Thyroid gland (tissue), 4 donors: ENCODE measurements around the gene GPR150. TPM values are rescaled to one million over a fixed set of nuclear protein-coding genes. Genes with fewer than 3 reads are reported as not detected.

ENCODE experiments used
- DNase-seq, 2 donors: peaks; one replicate each; pipeline ENCODE4 v3.0.0-alpha.2; 2019
- H3K27ac ChIP-seq, 3 donors: fragments of 200-600 bp; sonication (generic); 1 replicate in 2 of 3; 2 replicates in 1 of 3; pipeline ENCODE4 v1.5.1; 2016 to 2019; ENCODE audit warnings: mild to moderate bottlenecking in 1 of 3, moderate library complexity in 1 of 3
- H3K27me3 ChIP-seq: fragments of 200-600 bp; sonication (generic); one replicate; pipeline ENCODE4 v1.5.1; 2019
- H3K36me3 ChIP-seq, 2 donors: fragments of 200-600 bp; sonication (generic); one replicate each; pipeline ENCODE4 v1.5.1; 2016 to 2019
- H3K4me1 ChIP-seq, 2 donors: fragments of 200-600 bp; sonication (generic); one replicate each; pipeline ENCODE4 v1.5.1; 2017 to 2019
- H3K4me3 ChIP-seq, 3 donors: fragments of 200-600 bp; sonication (generic); replicated peaks in 1 of 3; 1 replicate in 2 of 3; 2 replicates in 1 of 3; pipeline ENCODE4 v1.5.1; 2016; ENCODE audit warnings: mild to moderate bottlenecking in 1 of 3
- H3K9me3 ChIP-seq: fragments of 200-600 bp; sonication (generic); one replicate; pipeline ENCODE4 v1.5.1; 2017
- POLR2A ChIP-seq, 2 donors: fragments of 450-650 bp; IDR thresholded peaks; one replicate each; pipeline ENCODE4 v1.6.1; 2017; ENCODE audit warnings: antibody characterized with exemption in 2 of 2, mild to moderate bottlenecking in 2 of 2, moderate library complexity in 1 of 2
- WGBS, 2 donors: methylation state at CpG; one replicate each; pipeline ENCODE4 v1.1.5; 2017; 5-methylcytosine and 5-hydroxymethylcytosine counted together
- intact Hi-C: fragments of 100-400 bp; cut with DNase I; formaldehyde crosslinking; loops from one replicate; pipeline ENCODE4 v1.15.1; 2023
- total RNA-seq, 4 donors: library from RNA; depleted of rRNA; stranded (reverse); fragments of >200 nt; gene quantifications; one replicate each; pipeline ENCODE4 v1.2.3, GENCODE V29; 2016
- TF ChIP-seq, protein P1 (sequence below), 6 experiments: fragments of 200-600 bp in 3 of 6; fragments of 450-650 bp in 3 of 6; sonication (generic) in 3 of 6; IDR thresholded peaks; one replicate each; pipeline ENCODE4 v1.5.1; 2016 to 2019; ENCODE audit warnings: antibody characterized with exemption in 6 of 6, mild to moderate bottlenecking in 2 of 6, inconsistent platforms in 1 of 6, moderate library complexity in 1 of 6

The GPR150 gene
- total RNA-seq: under 1 TPM in 1 of 4 donors, not detected in 3; 0.42 TPM

GRCh38 chr5:95620030-95620869, at the start of gene GPR150:
Gene GPR150, plus strand, starts transcription at chr5:95620087. Its CDS starts 189 bp downstream, at chr5:95620276.
- WGBS, 2 donors: 2 to 3% methylated on average over 15 to 26 of the region's 85 CpGs

GRCh38 chr5:95572016-95572415, 47.9 kb upstream of the GPR150 start:
- no peaks in the 10 kb centered on the region for H3K27me3 ChIP-seq
- DNase-seq: no peak
- TF ChIP-seq POLR2A (IDR thresholded peaks at IDR 0.05): no peak
- TF ChIP-seq, protein P1, sequence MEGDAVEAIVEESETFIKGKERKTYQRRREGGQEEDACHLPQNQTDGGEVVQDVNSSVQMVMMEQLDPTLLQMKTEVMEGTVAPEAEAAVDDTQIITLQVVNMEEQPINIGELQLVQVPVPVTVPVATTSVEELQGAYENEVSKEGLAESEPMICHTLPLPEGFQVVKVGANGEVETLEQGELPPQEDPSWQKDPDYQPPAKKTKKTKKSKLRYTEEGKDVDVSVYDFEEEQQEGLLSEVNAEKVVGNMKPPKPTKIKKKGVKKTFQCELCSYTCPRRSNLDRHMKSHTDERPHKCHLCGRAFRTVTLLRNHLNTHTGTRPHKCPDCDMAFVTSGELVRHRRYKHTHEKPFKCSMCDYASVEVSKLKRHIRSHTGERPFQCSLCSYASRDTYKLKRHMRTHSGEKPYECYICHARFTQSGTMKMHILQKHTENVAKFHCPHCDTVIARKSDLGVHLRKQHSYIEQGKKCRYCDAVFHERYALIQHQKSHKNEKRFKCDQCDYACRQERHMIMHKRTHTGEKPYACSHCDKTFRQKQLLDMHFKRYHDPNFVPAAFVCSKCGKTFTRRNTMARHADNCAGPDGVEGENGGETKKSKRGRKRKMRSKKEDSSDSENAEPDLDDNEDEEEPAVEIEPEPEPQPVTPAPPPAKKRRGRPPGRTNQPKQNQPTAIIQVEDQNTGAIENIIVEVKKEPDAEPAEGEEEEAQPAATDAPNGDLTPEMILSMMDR (IDR thresholded peaks at IDR 0.05): no peak
- H3K4me1 ChIP-seq: no peaks in the 10 kb centered on the region
- no peaks in the 10 kb centered on the region for H3K9me3 ChIP-seq
- intact Hi-C loops: no loop called here
- H3K4me3 ChIP-seq: no peak overlapping the region
- H3K27ac ChIP-seq: no peak overlapping the region
- WGBS, 2 donors: 96 to 98% methylated on average over 2 of the region's 2 CpGs
- H3K36me3 ChIP-seq: no peaks in the 10 kb centered on the region

More at GRCh38 chr5:95620030-95620869, at the start of gene GPR150:
- peak within 1 kb of the TSS in 2 of 3 donors; percentile 1 to 41 for H3K4me3 ChIP-seq
- peaks cover 9 to 20% of the 10 kb centered on the region in 2 donors for H3K4me1 ChIP-seq
- TF ChIP-seq, protein P1 (IDR thresholded peaks at IDR 0.05): no peak
- TF ChIP-seq POLR2A (IDR thresholded peaks at IDR 0.05): no peak
- no peak within 1 kb of the TSS for H3K27ac ChIP-seq
- DNase-seq: peak; percentile 28 to 45
- intact Hi-C loops: no loop called here
- no peaks in the 10 kb centered on the region for H3K9me3 ChIP-seq
- no peaks in the 10 kb centered on the region for H3K36me3 ChIP-seq
- no peaks in the 10 kb centered on the region for H3K27me3 ChIP-seq

DNA sequence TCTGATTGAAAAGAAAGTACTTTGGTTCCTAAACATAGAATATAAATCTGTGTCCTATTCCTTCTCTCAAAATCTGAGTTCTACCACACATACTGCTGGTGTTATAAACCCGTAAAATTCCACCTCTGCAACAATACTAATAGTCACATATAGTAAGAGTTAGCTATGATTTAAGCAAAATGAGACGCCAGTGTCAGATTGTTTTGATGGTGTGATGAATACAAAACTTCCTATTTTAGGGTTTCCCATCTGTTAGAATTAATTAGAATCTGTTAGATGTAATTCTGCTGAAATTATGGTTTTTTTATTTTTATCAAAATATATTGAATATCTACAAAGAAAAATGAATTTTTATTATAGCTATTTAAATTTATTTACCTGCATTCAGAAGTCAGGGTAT, 38.3 kb upstream of the GPR150 start:
- no peaks in the 10 kb centered on the region for H3K36me3 ChIP-seq
- DNase-seq: no peak
- TF ChIP-seq, protein P1 (IDR thresholded peaks at IDR 0.05): no peak
- 96 to 98% methylated on average over 2 of the region's 2 CpGs for WGBS, 2 donors
- H3K27ac ChIP-seq: no peak overlapping the region
- no peaks in the 10 kb centered on the region for H3K9me3 ChIP-seq
- H3K4me3 ChIP-seq: no peak overlapping the region
- no peaks in the 10 kb centered on the region for H3K27me3 ChIP-seq
- intact Hi-C loops: no loop called here
- no peaks in the 10 kb centered on the region for H3K4me1 ChIP-seq

- H3K9me3 ChIP-seq: no peaks in the 10 kb centered on the region
- H3K27ac ChIP-seq: no peak overlapping the region
- H3K27me3 ChIP-seq: no peaks in the 10 kb centered on the region
- H3K36me3 ChIP-seq: no peaks in the 10 kb centered on the region
- H3K4me3 ChIP-seq: no peak overlapping the region
- no peaks in the 10 kb centered on the region for H3K4me1 ChIP-seq
- TF ChIP-seq, protein P1 (IDR thresholded peaks at IDR 0.05): no peak
- TF ChIP-seq POLR2A (IDR thresholded peaks at IDR 0.05): no peak
- WGBS, 2 donors: 98 to 99% methylated on average over 1 of the region's 1 CpG
- intact Hi-C loops: no loop called here
- DNase-seq: no peak
Measured at GRCh38 chr5:95583992-95584391, 35.9 kb upstream of the GPR150 start.

- WGBS, 2 donors: 86 to 87% methylated on average over 1 of the region's 1 CpG
- Histone ChIP-seq H3K4me3 (no peak overlapping the region), H3K36me3 (no peaks in the 10 kb centered on the region), H3K27me3 (no peaks in the 10 kb centered on the region), H3K27ac (no peak overlapping the region), H3K4me1 (no peaks in the 10 kb centered on the region), H3K9me3 (no peaks in the 10 kb centered on the region)
- DNase-seq: no peak
- intact Hi-C loops: no loop called here
- TF ChIP-seq POLR2A (IDR thresholded peaks at IDR 0.05): no peak
- TF ChIP-seq, protein P1 (IDR thresholded peaks at IDR 0.05): no peak
Measured at GRCh38 chr5:95590880-95591279, 29.0 kb upstream of the GPR150 start.
